Measurements from ENCODE around the gene PLXNA4.

PLXNA4 gene

GRCh38 chr7:132255115-132255797, 321.0 kb downstream of the PLXNA4 start:
- ChIA-PET POLR2A (no interaction called here), CTCF (interaction anchor here (0.6 to 1.9 kb wide), 3 partner anchors 142 to 325 kb away, joined by 3 to 7 read pairs (median 4); no protein-coding TSS in a partner anchor)
- no peak for TF ChIP-seq L3MBTL2 (conservative IDR thresholded peaks at IDR 0.05)
- no peak for TF ChIP-seq ZNF384 (IDR thresholded peaks at IDR 0.05)
- no peak for TF ChIP-seq CTBP1 (IDR thresholded peaks at IDR 0.05; ENCODE audit: borderline replicate concordance)
- TF ChIP-seq TARDBP (IDR thresholded peaks at IDR 0.05), result no peak
- no peak for TF ChIP-seq SUZ12 (IDR thresholded peaks at IDR 0.05)
- TF ChIP-seq NFRKB (IDR thresholded peaks at IDR 0.05), result no peak
- no peak for TF ChIP-seq FOXA1 (IDR thresholded peaks at IDR 0.05)
- no peak for TF ChIP-seq LEF1 (IDR thresholded peaks at IDR 0.05; ENCODE audit: borderline replicate concordance)
- TF ChIP-seq FOXM1 (IDR thresholded peaks at IDR 0.05; ENCODE audit: borderline replicate concordance), result no peak
- TF ChIP-seq FOXK2 (IDR thresholded peaks at IDR 0.05), result no peak
- no peak for TF ChIP-seq HDGF (IDR thresholded peaks at IDR 0.05; ENCODE audit: borderline replicate concordance)
- TF ChIP-seq SP1 (IDR thresholded peaks at IDR 0.05), result no peak
- no peak for TF ChIP-seq BHLHE40 (IDR thresholded peaks at IDR 0.05; ENCODE audit: borderline replicate concordance)
- TF ChIP-seq ELF4 (IDR thresholded peaks at IDR 0.05), result no peak
- TF ChIP-seq ARNT (IDR thresholded peaks at IDR 0.05), result no peak
- TF ChIP-seq PKNOX1 (IDR thresholded peaks at IDR 0.05), result no peak
- no peak for DNase-seq (ENCODE audit: extremely low spot score)

GRCh38 chr7:132254455-132254854, 321.8 kb downstream of the PLXNA4 start:
- POLR2A ChIA-PET, result no interaction called here
- DNase-seq (ENCODE audit: extremely low spot score), result no peak
- CTCF ChIA-PET, result interaction anchor here (1.0 to 1.9 kb wide), 2 partner anchors 141 to 326 kb away, joined by 3 to 7 read pairs; no protein-coding TSS in a partner anchor
- no peak for TF ChIP-seq ZNF384 (IDR thresholded peaks at IDR 0.05)
- TF ChIP-seq FOXA1 (IDR thresholded peaks at IDR 0.05), result no peak
- no peak for TF ChIP-seq FOXM1 (IDR thresholded peaks at IDR 0.05; ENCODE audit: borderline replicate concordance)
- TF ChIP-seq SP1 (IDR thresholded peaks at IDR 0.05), result no peak
- TF ChIP-seq FOXK2 (IDR thresholded peaks at IDR 0.05), result no peak
- no peak for TF ChIP-seq BHLHE40 (IDR thresholded peaks at IDR 0.05; ENCODE audit: borderline replicate concordance)
- no peak for TF ChIP-seq L3MBTL2 (conservative IDR thresholded peaks at IDR 0.05)

GRCh38 chr7:132252793-132253100, 323.5 kb downstream of the PLXNA4 start:
- CTCF ChIA-PET, result interaction anchor here (0.7 to 1.3 kb wide), 3 partner anchors 24 to 141 kb away, joined by 3 to 16 read pairs (median 5); no protein-coding TSS in a partner anchor
- DNase-seq (ENCODE audit: extremely low spot score), result no peak
- POLR2A ChIA-PET, result interaction anchor here (1.0 kb wide), 1 partner anchor 34 kb away, joined by 3 read pairs; no protein-coding TSS in a partner anchor
- no peak for TF ChIP-seq NFRKB (IDR thresholded peaks at IDR 0.05)
- no peak for TF ChIP-seq SP1 (IDR thresholded peaks at IDR 0.05)
- TF ChIP-seq SUZ12 (IDR thresholded peaks at IDR 0.05), result no peak
- no peak for TF ChIP-seq BHLHE40 (IDR thresholded peaks at IDR 0.05; ENCODE audit: borderline replicate concordance)
- TF ChIP-seq PKNOX1 (IDR thresholded peaks at IDR 0.05), result no peak
- no peak for TF ChIP-seq FOXM1 (IDR thresholded peaks at IDR 0.05; ENCODE audit: borderline replicate concordance)
- no peak for TF ChIP-seq CTBP1 (IDR thresholded peaks at IDR 0.05; ENCODE audit: borderline replicate concordance)
- TF ChIP-seq ARNT (IDR thresholded peaks at IDR 0.05), result no peak
- TF ChIP-seq TARDBP (IDR thresholded peaks at IDR 0.05), result no peak
- no peak for TF ChIP-seq LEF1 (IDR thresholded peaks at IDR 0.05; ENCODE audit: borderline replicate concordance)
- no peak for TF ChIP-seq FOXA1 (IDR thresholded peaks at IDR 0.05)
- no peak for TF ChIP-seq FOXK2 (IDR thresholded peaks at IDR 0.05)
- no peak for TF ChIP-seq ELF4 (IDR thresholded peaks at IDR 0.05)
- TF ChIP-seq ZNF384 (IDR thresholded peaks at IDR 0.05), result no peak
- no peak for TF ChIP-seq L3MBTL2 (conservative IDR thresholded peaks at IDR 0.05)
- TF ChIP-seq HDGF (IDR thresholded peaks at IDR 0.05; ENCODE audit: borderline replicate concordance), result no peak

GRCh38 chr7:132251327-132251659, 325.0 kb downstream of the PLXNA4 start:
- CTCF ChIA-PET, result interaction anchor here (0.6 to 1.3 kb wide), 5 partner anchors 8 to 346 kb away, joined by 3 to 16 read pairs (median 5); no protein-coding TSS in a partner anchor
- TF ChIP-seq LEF1 (IDR thresholded peaks at IDR 0.05; ENCODE audit: borderline replicate concordance), result no peak
- no peak for TF ChIP-seq BHLHE40 (IDR thresholded peaks at IDR 0.05; ENCODE audit: borderline replicate concordance)
- no peak for TF ChIP-seq PKNOX1 (IDR thresholded peaks at IDR 0.05)
- no peak for TF ChIP-seq SP1 (IDR thresholded peaks at IDR 0.05)
- TF ChIP-seq HDGF (IDR thresholded peaks at IDR 0.05; ENCODE audit: borderline replicate concordance), result no peak
- TF ChIP-seq CTBP1 (IDR thresholded peaks at IDR 0.05; ENCODE audit: borderline replicate concordance), result no peak
- TF ChIP-seq L3MBTL2 (conservative IDR thresholded peaks at IDR 0.05), result no peak
- TF ChIP-seq ZNF384 (IDR thresholded peaks at IDR 0.05), result no peak
- TF ChIP-seq FOXM1 (IDR thresholded peaks at IDR 0.05; ENCODE audit: borderline replicate concordance), result no peak
- TF ChIP-seq FOXK2 (IDR thresholded peaks at IDR 0.05), result no peak
- TF ChIP-seq FOXA1 (IDR thresholded peaks at IDR 0.05), result no peak
- no peak for TF ChIP-seq SUZ12 (IDR thresholded peaks at IDR 0.05)
- no peak for TF ChIP-seq ARNT (IDR thresholded peaks at IDR 0.05)
- no peak for TF ChIP-seq TARDBP (IDR thresholded peaks at IDR 0.05)
- TF ChIP-seq ELF4 (IDR thresholded peaks at IDR 0.05), result no peak
- no peak for TF ChIP-seq NFRKB (IDR thresholded peaks at IDR 0.05)
- DNase-seq (ENCODE audit: extremely low spot score), result no peak
- POLR2A ChIA-PET, result no interaction called here

GRCh38 chr7:132250480-132251326, 325.6 kb downstream of the PLXNA4 start:
- TF ChIP-seq FOXK2 (IDR thresholded peaks at IDR 0.05) (no peak), ARNT (IDR thresholded peaks at IDR 0.05) (no peak), NFRKB (IDR thresholded peaks at IDR 0.05) (no peak), FOXM1 (IDR thresholded peaks at IDR 0.05; ENCODE audit: borderline replicate concordance) (no peak), ELF4 (IDR thresholded peaks at IDR 0.05) (no peak), SUZ12 (IDR thresholded peaks at IDR 0.05) (no peak), CTBP1 (IDR thresholded peaks at IDR 0.05; ENCODE audit: borderline replicate concordance) (no peak), FOXA1 (IDR thresholded peaks at IDR 0.05) (no peak), TARDBP (IDR thresholded peaks at IDR 0.05) (no peak), ZNF384 (IDR thresholded peaks at IDR 0.05) (no peak), PKNOX1 (IDR thresholded peaks at IDR 0.05) (no peak), BHLHE40 (IDR thresholded peaks at IDR 0.05; ENCODE audit: borderline replicate concordance) (no peak), L3MBTL2 (conservative IDR thresholded peaks at IDR 0.05) (no peak), SP1 (IDR thresholded peaks at IDR 0.05) (no peak), HDGF (IDR thresholded peaks at IDR 0.05; ENCODE audit: borderline replicate concordance) (no peak), LEF1 (IDR thresholded peaks at IDR 0.05; ENCODE audit: borderline replicate concordance) (no peak)
- ChIA-PET POLR2A (no interaction called here), CTCF (interaction anchor here (1.0 kb wide), 1 partner anchor 561 kb away, joined by 3 read pairs; no protein-coding TSS in a partner anchor)
- no peak for DNase-seq (ENCODE audit: extremely low spot score)
